Activated CD8-positive, alpha-beta memory T cell treated with anti-CD3 and anti-CD28 coated beads, Interleukin-2, amount 50 U/mL, for 24 hours (primary cell): ENCODE measurements around the gene FAAH2.
"Not testable (repeated sequence)": the region's sequence is repeated elsewhere in the genome, so short reads cannot be mapped to it uniquely, and the experiment has no call there.

Experiments used
- DNase-seq: peaks from one replicate; pipeline ENCODE4 v3.0.0-alpha.2; 2020; ENCODE audit errors: extremely low read depth

The FAAH2 gene, protein sequence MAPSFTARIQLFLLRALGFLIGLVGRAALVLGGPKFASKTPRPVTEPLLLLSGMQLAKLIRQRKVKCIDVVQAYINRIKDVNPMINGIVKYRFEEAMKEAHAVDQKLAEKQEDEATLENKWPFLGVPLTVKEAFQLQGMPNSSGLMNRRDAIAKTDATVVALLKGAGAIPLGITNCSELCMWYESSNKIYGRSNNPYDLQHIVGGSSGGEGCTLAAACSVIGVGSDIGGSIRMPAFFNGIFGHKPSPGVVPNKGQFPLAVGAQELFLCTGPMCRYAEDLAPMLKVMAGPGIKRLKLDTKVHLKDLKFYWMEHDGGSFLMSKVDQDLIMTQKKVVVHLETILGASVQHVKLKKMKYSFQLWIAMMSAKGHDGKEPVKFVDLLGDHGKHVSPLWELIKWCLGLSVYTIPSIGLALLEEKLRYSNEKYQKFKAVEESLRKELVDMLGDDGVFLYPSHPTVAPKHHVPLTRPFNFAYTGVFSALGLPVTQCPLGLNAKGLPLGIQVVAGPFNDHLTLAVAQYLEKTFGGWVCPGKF

GRCh38 chrX:57286507-57287251 is at the start of gene FAAH2:
TSS of gene FAAH2 (plus strand) at chrX:57286706. CDS start at chrX:57286826, 120 bp downstream.
- DNase-seq, result no peak

- DNase-seq, result no peak
Measured at GRCh38 chrX:57241967-57242366, 44.5 kb upstream of the FAAH2 start.

- DNase-seq, result no peak
Measured at GRCh38 chrX:57251965-57252364, 34.5 kb upstream of the FAAH2 start.

DNA sequence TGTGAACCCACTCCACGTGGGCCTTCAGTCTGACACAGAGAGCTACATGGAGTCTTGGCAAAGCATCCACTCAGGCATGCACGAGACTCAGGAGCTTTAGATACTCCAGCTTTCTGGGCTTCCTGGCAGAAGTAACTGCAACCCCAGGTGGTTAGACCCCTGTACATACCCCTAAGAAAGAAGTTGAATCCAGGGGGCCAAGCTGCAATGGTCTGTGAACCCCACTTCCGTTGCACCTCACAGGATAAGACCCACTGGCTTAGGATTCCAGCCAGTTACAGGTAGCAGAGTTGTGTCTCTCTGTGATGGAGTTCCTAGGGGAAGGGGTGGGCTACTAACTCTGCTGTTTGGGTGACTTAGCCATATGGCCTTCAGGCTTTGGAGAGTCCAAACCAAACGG is 21.4 kb upstream of the FAAH2 start:
- DNase-seq, result no peak

DNA sequence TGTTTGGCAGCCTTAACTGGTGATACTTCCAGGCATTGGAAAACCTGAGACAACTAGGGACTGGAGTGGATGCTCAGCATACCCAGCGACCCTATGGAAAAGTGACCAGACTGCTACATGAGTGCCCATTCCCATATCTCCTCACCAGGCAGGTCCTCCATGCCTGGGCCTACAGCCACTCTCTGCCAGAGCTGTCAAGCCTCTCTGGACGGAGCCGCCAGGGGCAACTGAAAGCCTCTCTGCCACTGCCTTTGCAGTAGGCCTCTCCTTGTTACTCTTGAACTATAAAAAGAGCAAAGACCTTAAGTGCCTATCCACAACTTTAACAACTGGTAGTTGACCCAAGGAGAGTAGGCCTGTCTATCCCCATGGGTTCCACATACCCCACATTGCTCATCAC is 20.2 kb upstream of the FAAH2 start:
- no peak for DNase-seq

- no peak for DNase-seq
Measured at GRCh38 chrX:57266871-57267270, 19.6 kb upstream of the FAAH2 start.

GRCh38 chrX:57267308-57267707 is 19.2 kb upstream of the FAAH2 start:
- DNase-seq, result no peak

GRCh38 chrX:57270980-57271379 is 15.5 kb upstream of the FAAH2 start:
- no peak for DNase-seq

GRCh38 chrX:57282568-57282967 is 3.9 kb upstream of the FAAH2 start:
- no peak for DNase-seq

DNA sequence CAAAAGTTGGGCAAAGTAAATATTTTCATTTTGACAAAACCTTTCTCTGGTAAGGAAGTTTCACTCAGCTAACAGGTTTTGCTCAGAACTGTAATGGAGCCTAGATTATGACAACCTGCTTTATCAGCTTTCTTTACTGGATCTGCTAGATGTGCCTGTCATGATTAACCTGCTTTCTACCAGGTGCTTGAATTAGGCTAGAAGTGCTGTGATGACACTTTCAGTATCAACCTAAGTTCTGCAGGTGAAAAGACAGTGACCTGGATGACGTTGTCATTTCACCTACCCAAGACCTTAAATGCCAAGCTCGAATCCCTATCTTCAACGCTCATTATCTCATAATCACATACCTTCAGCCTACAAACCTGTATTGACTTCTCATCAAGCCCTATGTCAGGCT is 1.5 kb upstream of the FAAH2 start:
- DNase-seq, result no peak

DNA sequence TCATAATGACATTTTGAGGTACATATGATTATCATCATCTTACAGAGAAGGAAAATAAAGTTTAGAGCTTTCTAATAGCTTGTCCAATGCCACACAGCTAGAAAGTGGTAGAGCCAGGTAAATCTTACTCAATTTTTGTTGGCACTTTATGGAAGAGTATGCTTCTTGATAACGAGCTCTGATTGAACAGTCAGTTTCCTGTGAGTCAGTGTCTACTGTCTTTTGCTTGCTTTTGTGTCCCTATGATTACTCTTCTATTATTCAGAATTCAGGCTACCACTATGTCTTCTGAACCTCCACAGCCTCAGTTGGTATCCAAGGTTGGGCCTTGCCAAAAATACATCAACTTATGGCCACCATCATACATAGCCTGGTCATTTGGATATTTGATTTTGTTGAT is 2.6 kb downstream of the FAAH2 start:
- DNase-seq, result no peak

DNA sequence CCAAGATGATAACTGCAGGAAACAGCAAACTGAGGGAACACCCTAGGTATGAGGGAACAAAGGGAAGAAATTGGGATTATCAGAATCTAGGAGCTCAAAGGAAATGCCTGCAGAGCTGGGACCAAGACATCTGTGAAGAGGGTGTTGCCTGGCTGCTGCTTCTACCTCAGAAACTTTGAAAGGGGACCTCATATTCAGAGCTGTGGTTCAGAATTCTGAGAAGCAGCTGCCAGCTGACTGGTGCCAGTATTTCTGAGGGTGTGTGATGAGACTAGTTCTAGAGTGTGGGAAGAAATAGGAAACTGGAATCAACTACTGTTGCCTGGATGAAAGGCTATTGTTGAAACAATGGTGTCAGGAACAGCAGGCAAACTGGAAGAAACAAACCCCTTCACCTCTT is 8.5 kb downstream of the FAAH2 start:
- DNase-seq, result no peak

GRCh38 chrX:57295679-57296078 is 9.2 kb downstream of the FAAH2 start:
- not testable (repeated sequence) for DNase-seq

GRCh38 chrX:57313583-57314215 is 27.2 kb downstream of the FAAH2 start:
- no peak for DNase-seq

GRCh38 chrX:57329008-57329407 is 42.5 kb downstream of the FAAH2 start:
- DNase-seq, result no peak

DNA sequence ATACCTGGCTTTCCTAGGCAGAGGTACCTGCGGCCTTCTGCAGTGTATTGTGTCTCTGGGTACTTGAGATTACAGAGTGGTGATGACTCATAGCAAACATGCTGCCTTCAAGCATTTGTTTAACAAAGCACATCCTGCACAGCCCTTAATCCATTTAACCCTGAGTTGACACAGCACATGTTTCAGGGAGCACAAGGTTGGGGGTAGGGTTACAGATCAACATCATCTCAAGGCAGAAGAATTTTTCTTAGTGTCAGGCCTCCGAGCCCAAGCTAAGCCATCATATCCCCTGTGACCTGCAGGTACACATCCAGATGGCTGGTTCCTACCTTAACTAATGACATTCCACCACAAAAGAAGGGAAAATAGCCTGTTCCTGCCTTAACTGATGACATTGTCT is 49.3 kb downstream of the FAAH2 start:
- DNase-seq, result not testable (repeated sequence)

DNA sequence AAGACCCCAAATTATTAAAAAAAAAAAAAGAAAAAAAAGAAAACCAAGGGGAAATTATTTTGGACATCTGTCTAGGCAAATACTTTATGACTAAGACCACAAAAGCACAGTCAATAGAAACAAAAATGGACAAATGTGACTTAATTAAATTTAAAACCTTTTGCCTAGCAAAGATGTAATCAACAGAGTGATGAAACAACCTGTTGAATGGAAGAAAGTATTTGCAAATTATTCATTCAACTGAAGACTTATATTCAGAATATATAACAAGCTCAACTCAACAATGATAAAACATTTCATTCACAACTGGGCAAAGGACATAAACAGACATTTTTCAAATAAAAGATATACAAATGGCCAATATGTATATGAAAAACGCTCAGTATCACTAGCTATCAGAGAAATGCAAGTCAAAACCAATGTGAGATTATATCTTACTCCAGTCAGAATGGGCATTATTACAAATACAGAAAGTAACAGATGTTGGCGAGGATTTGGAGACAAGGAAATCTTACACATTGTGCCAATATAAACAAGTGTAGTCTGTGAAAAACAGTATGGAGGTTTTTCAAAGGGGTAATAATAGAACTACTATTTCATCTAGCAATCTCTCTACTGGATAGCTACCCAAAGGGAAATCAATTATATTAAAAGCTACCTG is 67.1 kb downstream of the FAAH2 start:
- no peak for DNase-seq

DNA sequence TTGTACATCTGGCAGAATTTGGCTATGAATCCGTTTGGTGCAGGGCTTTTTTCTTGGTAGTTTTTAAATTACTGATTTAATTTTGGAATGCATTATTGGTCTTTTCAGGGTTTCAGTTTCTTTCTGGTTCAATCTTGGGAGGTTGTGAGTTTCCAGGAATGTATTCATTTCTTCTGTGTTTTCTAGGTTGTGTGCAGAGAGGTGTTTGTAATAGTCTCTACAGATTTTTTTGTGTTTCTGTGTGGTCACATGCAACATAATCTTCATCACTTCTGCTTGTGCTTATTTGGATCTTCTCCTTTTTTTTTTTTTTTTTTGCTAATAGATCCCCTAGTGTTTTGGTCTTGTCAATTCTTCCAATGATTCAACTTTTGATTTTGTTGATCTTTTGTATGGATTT is 77.6 kb downstream of the FAAH2 start:
- DNase-seq, result no peak

GRCh38 chrX:57366430-57366829 is 79.9 kb downstream of the FAAH2 start:
- DNase-seq, result no peak

GRCh38 chrX:57367649-57368048 is 81.1 kb downstream of the FAAH2 start:
- no peak for DNase-seq

DNA sequence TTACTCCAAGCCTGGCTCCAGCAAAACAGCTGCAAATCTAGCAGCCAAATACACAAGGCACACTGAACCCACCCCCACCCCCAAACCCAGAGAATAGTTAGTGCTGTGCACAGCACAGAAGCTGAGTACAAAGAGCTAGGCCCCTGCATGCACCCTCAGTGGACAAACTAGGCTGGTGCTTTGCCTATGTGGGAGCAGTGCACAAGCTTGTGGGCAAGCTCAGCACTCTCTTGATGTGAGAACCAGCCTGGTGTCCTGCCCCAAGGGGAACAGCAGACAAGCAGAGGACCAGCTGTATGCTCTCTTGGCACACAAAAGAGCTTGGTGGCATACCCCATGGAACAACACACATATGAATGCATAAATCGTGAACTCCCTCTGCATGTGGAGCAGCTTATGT is 81.7 kb downstream of the FAAH2 start:
- no peak for DNase-seq

- DNase-seq, result no peak
Measured at GRCh38 chrX:57379296-57379695, 92.8 kb downstream of the FAAH2 start.
